ENCODE results near the gene RPS2. TPM values are rescaled to one million over a fixed set of nuclear protein-coding genes. Genes with fewer than 3 reads are reported as not detected.
A peak's percentile ranks its signal among the peaks of the same experiment; 100 is the strongest.

The RPS2 gene
- total RNA-seq = 1,769 and 2,866 TPM in 2 replicates

DNA sequence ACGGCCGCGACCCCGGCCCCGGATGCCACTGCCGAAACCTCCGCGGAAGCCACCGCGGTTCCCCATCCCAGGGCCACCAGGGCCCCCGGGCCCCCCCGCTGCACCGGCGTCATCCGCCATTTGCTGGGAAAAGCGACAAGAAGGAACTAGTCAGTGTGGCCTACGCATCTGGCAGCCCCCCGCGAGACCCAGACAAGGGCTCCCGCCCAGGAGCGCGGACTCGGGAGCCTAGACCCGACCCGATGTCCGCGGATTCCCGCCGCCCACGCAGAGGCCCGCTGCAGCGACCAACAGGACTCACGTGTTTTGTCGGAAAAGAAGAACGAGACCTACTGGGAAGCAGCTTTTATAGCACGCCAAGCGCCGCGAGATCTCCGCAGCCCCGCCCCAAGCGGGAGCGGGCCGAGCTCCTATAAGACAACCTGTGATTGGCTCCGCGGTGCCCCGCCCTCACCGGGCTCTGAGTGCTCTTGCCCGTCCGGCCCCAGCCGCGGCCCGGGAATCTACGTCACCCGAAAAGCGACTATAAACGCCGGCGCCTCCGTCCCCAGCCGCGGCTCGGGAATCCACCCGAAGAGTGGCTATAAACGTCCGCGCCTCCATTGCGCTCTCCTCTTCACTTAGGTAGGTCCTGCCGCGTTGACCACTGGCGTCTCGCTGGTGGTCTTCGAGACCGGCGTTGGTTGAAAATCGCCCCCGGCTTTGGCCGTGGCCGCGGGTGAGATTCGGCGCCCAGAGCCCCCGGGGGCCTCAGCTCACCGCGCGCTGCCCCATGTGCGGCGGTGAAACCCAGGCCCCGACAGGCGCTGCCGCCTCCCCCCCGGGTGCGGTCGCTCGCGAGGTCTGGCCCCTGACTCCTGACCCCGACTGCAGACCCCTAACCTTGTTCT lies at the start of gene RPS2:
RPS2 (minus strand) TSS at position 321 of the 890 bp plus-strand sequence; CDS start at position 120, 201 bp downstream.

DNA sequence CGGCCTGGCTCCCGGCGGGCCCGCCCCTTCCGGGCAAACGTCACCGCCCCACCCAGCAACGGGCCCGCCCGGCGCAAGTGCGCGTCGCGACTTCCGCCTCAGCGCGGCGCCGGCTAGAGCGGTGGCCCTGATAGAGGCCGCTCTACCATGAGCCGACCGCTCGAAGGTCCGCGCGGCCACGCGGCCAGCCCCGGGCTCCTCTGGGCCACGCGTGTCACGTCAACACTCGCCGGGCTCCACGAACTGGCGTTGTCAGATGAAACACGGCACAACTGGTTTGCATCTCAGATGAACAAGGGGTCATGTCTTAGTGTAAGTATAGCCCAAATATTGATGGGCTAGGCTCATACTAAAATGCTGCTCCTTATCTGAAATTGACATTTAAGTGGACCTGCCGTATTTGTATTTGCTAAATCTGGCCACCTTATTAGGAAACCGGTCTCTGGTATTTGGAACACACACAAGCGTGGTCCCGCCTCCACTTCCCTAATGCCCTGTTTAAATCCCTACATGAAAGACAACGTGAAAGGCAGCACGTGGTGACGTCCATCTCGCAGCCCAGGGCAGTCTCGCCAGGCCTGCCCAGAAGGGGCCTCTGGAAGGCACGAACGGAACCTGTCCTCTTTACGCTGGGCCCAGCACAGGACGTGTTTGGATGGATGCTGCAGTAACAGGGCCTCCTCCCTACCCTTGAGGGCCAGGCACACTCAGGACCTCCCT lies 45.3 kb upstream of the RPS2 start, which contains the start of gene ZNF598:
ZNF598 (minus strand) TSS at position 31 of the 720 bp plus-strand sequence.

GRCh38 chr16:1989209-1990100 lies 24.8 kb upstream of the RPS2 start, which contains the start of gene SYNGR3:
TSS of gene SYNGR3 (plus strand) at chr16:1989970. CDS start at chr16:1990103, 133 bp downstream.

DNA sequence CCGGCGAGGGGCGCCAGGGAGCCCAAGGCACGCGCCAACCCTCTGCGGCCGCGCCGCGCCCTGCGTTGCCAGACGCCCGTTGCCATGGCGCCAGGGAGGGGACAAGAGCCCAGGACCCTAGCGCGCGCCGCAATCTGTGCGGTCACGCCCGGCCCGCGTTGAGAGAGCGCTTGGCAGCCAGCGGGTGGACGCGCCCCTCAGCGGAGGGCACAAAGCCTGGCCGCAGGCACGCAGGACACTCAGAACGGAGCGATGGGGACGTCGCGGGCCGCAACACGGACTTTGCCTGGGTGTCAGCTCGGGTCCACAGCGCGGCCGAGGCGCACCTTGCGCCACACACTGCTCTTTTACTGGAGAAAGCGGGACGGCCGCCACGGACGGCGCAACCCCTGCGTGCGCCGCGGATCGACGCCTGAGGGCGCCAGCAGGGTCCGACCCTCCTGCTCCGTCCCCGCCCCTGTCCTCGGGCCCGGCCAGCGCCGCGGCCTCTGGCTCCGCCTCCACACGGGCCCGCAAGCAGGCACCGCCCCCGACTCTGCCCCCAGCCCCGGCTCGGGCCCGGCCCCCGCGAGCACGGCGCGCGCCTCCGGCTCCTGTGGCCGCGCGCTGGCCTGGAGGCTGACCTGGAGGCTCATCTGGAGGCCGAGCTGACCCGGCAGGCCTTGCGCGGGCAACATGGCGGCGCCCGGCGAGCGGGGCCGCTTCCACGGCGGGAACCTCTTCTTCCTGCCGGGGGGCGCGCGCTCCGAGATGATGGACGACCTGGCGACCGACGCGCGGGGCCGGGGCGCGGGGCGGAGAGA lies 19.1 kb upstream of the RPS2 start, which contains the start of gene GFER:
GFER (plus strand) TSS at position 650 of the 803 bp plus-strand sequence; CDS start at position 676, 26 bp downstream.

DNA sequence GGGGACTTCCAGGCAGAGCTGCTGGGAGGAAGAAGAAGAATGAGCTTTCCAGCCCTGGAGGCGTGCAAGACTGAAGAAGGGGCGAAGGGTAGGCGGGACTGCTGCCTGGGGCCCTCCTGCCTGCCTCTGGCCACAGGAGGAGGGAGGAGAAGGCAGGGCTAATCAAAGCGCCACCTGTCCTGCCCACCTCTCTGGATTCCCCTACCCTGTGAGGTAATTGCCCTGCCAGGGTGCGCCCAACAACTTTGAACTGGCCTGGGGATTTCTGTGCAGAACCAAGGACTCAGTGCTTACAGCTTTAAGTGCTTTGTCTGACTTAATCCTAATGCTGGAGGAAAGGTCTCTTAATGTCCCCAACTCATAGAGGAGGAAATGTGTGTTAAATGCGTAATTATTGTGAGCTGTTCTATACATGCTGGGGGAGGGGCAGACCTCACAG lies 16.8 kb upstream of the RPS2 start, which contains the start of gene NOXO1:
NOXO1 (minus strand) TSS at position 72 of the 439 bp plus-strand sequence. CDS start 290 bp downstream, outside the sequence.

GRCh38 chr16:1971796-1972489 lies 7.3 kb upstream of the RPS2 start, which contains the start of gene TBL3:
TSS of gene TBL3 (plus strand) at chr16:1972053. CDS start at chr16:1972165, 112 bp downstream.

DNA sequence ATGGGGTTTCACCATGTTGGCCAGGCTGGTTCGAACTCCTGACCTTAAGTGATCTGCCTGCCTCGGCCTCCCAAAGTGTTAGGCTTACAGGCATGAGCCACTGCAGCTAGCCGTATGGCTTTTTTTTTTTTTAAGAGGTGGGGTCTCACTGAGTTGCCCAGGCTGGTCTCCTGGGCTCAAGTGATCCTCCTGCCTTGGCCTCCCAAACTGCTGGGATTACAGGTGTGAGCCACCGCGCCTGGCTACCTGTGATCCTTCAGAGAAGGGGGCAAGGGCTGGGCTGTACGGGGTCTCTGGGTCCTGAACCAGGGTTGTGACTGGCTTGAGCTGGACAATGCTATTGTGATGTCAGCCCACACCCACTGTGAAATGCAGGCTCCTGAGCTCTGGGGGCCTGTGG lies 1.8 kb upstream of the RPS2 start, which contains the start of gene RNF151:
RNF151 (plus strand) TSS at position 397 of the 400 bp plus-strand sequence. CDS start 26 bp downstream, outside the sequence.

GRCh38 chr16:1959269-1960039 lies 5.2 kb downstream of the RPS2 start, which contains the start of gene NDUFB10:
TSS of gene NDUFB10 (plus strand) at chr16:1959538. CDS start at chr16:1959625, 87 bp downstream.

GRCh38 chr16:1942810-1943726 lies 21.6 kb downstream of the RPS2 start, which contains the start of gene MSRB1:
TSS of gene MSRB1 (minus strand) at chr16:1943199. CDS start at chr16:1943156, 43 bp downstream.

DNA sequence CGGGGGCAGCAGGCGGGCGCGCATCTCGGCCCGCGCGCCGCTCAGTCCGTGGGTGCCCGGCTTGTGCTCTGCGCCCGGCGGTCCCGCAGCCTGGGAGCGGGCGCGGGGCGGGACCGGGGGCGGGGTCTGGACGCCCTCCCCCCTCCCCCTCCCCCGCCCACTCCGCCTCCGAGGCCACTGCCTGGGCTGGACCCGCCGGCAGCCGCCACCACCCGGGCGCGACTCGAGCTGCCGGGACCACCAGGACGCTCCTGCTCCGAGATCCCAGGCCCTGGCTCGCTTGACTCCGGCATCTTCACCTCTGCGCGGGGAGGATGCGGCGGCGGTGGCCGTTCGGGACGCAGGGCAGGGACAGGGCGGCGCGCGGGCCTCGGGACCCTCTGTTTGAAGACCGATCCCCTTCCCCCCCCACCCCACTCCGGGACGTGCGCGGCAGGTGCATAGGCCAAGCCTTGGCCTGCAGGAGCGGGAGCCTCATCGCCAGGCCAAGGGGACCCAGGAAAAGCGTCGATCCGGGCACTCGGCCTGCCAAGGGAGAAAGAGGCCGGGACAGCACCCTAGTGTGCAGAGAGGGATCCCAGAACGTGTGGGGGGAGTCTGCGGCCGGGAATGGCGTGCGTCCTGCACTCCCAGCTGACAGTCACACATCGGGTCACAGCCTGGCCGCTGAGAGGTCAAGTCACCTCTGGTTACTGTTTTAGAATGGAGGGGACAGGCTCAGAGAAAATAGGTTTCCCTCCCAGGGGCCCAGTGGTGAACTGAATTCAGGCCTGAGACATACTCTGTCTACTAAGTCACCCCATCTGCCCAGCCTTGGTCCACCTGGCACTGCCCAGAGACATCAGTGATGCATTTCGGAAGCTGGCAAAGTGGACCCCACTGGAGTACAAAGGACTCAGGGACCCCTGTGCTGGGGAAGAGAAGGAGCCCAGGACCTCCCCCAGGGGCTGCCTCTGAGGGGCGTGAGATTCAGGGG lies 46.0 kb downstream of the RPS2 start, which contains the start of gene HS3ST6:
HS3ST6 (minus strand) TSS at position 65 of the 976 bp plus-strand sequence. CDS start 92 bp downstream, outside the sequence.

Small RNAs within 50 kb of the gene (small RNA-seq; reads per million reads assigned to genes)
- 0.37 reads per million, percentile 15 among the genes with 10 or more reads in this experiment for gene AC005363.2
- not detected for gene RN7SL219P
- gene SNORA10 = not detected
- not detected for gene SNORA64

Other genes with a start within 250 kb of the RPS2 start
- 36.2 and 52.6 TPM in 2 replicates for gene NME3, start 193.3 kb downstream of the RPS2 start, total RNA-seq
- 13.8 and 14.1 TPM in 2 replicates for gene EME2, start 192.0 kb downstream of the RPS2 start, total RNA-seq
- gene MRPS34, start 191.7 kb downstream of the RPS2 start, total RNA-seq = 47.1 and 64.6 TPM in 2 replicates
- 61.6 and 63.6 TPM in 2 replicates for gene SPSB3, start 182.3 kb downstream of the RPS2 start, total RNA-seq
- gene NUBP2, start 181.9 kb downstream of the RPS2 start, total RNA-seq = 56.5 and 92.0 TPM in 2 replicates
- gene IGFALS, start 171.1 kb downstream of the RPS2 start, total RNA-seq = not detected in 2 replicates
- gene HAGH, start 138.0 kb downstream of the RPS2 start, total RNA-seq = 5.9 and 24.5 TPM in 2 replicates
- 27.9 and 56.2 TPM in 2 replicates for gene FAHD1, start 137.6 kb downstream of the RPS2 start, total RNA-seq
- gene MEIOB, start 92.7 kb downstream of the RPS2 start, total RNA-seq = not detected in 2 replicates
- gene HS3ST6, start 46.4 kb downstream of the RPS2 start, total RNA-seq = not detected in 2 replicates
- 16.9 and 20.2 TPM in 2 replicates for gene MSRB1, start 21.6 kb downstream of the RPS2 start, total RNA-seq
- not detected in 2 replicates for gene RPL3L, start 10.1 kb downstream of the RPS2 start, total RNA-seq
- 113 and 135 TPM in 2 replicates for gene NDUFB10, start 5.3 kb downstream of the RPS2 start, total RNA-seq
- gene RNF151, start 2.0 kb upstream of the RPS2 start, total RNA-seq = not detected in 2 replicates
- 27.1 and 50.1 TPM in 2 replicates for gene TBL3, start 7.2 kb upstream of the RPS2 start, total RNA-seq
- gene NOXO1, start 16.6 kb upstream of the RPS2 start, total RNA-seq = 1.6 and 2.1 TPM in 2 replicates
- 13.0 and 14.9 TPM in 2 replicates for gene GFER, start 19.4 kb upstream of the RPS2 start, total RNA-seq
- gene SYNGR3, start 25.1 kb upstream of the RPS2 start, total RNA-seq = 3.5 and 4.4 TPM in 2 replicates
- gene ZNF598, start 45.0 kb upstream of the RPS2 start, total RNA-seq = 20.4 and 23.4 TPM in 2 replicates
- 0.33 and 0.39 TPM in 2 replicates for gene NPW, start 55.0 kb upstream of the RPS2 start, total RNA-seq
- gene NHERF2, start 62.1 kb upstream of the RPS2 start, total RNA-seq = 8.2 and 22.6 TPM in 2 replicates
- gene NTHL1, start 83.0 kb upstream of the RPS2 start, total RNA-seq = 7.9 and 22.7 TPM in 2 replicates
- gene TSC2, start 83.2 kb upstream of the RPS2 start, total RNA-seq = 82.8 and 95.0 TPM in 2 replicates
- 62.6 and 99.7 TPM in 2 replicates for gene PKD1, start 171.1 kb upstream of the RPS2 start, total RNA-seq
- gene RAB26, start 183.8 kb upstream of the RPS2 start, total RNA-seq = 0.33 and 0.39 TPM in 2 replicates
- 45.5 and 88.8 TPM in 2 replicates for gene TRAF7, start 191.0 kb upstream of the RPS2 start, total RNA-seq
- under 0.01 TPM in 1 of 2 replicates, not detected in the other for gene CASKIN1, start 231.8 kb upstream of the RPS2 start, total RNA-seq
- gene MLST8, start 240.6 kb upstream of the RPS2 start, total RNA-seq = 24.3 and 82.3 TPM in 2 replicates
- gene BRICD5, start 246.0 kb upstream of the RPS2 start, total RNA-seq = 1.2 and 22.8 TPM in 2 replicates

Measured in placental epithelial cell (primary cell).